HEK293 (cell line): Measurements from ENCODE around the gene NPRL2.
A peak's percentile ranks its signal among the peaks of the same experiment; 100 is the strongest.

ENCODE experiments used
- BCL11B ChIP-seq: fragments of 450-650 bp; formaldehyde crosslinking; IDR thresholded peaks from 2 replicates; pipeline ENCODE4 v1.5.1; 2016; ENCODE audit warnings: low read depth, missing biosample characterization, missing genetic modification characterization
- BCL6B ChIP-seq: fragments of 450-650 bp; formaldehyde crosslinking; IDR thresholded peaks from 2 replicates; pipeline ENCODE4 v1.5.1; 2017; ENCODE audit warnings: missing biosample characterization, missing genetic modification characterization
- FEZF1 ChIP-seq: fragments of 450-650 bp; formaldehyde crosslinking; IDR thresholded peaks from 2 replicates; pipeline ENCODE4 v1.5.1; 2016; ENCODE audit warnings: missing biosample characterization, missing genetic modification characterization
- HOXC10 ChIP-seq: sonication (generic); formaldehyde crosslinking; IDR thresholded peaks from 2 replicates; pipeline ENCODE4 v1.8.1; 2023; ENCODE audit warnings: mild to moderate bottlenecking, missing genetic modification reagents
- HOXD13 ChIP-seq: sonication (generic); formaldehyde crosslinking; IDR thresholded peaks from 2 replicates; pipeline ENCODE4 v1.8.0; 2022; ENCODE audit warnings: missing genetic modification reagents, borderline replicate concordance
- KLF16 ChIP-seq: fragments of 450-650 bp; formaldehyde crosslinking; IDR thresholded peaks from 2 replicates; pipeline ENCODE4 v1.5.1; 2017; ENCODE audit warnings: missing biosample characterization, missing genetic modification characterization
- KLF7 ChIP-seq: fragments of 450-650 bp; formaldehyde crosslinking; IDR thresholded peaks from 2 replicates; pipeline ENCODE4 v1.5.1; 2016; ENCODE audit warnings: missing biosample characterization, missing genetic modification characterization, borderline replicate concordance
- KLF9 ChIP-seq: fragments of 450-650 bp; formaldehyde crosslinking; IDR thresholded peaks from 2 replicates; pipeline ENCODE4 v1.5.1; 2016; ENCODE audit warnings: missing biosample characterization, missing genetic modification characterization, low read depth
- MYNN ChIP-seq: fragments of 450-650 bp; formaldehyde crosslinking; IDR thresholded peaks from 2 replicates; pipeline ENCODE4 v1.5.1; 2016; ENCODE audit warnings: missing biosample characterization, missing genetic modification characterization, borderline replicate concordance
- SP3 ChIP-seq: fragments of 450-650 bp; formaldehyde crosslinking; IDR thresholded peaks from 2 replicates; pipeline ENCODE4 v1.5.1; 2016; ENCODE audit warnings: missing biosample characterization, missing genetic modification characterization
- TSHZ1 ChIP-seq: fragments of 450-650 bp; formaldehyde crosslinking; IDR thresholded peaks from 2 replicates; pipeline ENCODE4 v1.5.1; 2016; ENCODE audit warnings: missing biosample characterization, missing genetic modification characterization, borderline replicate concordance
- YY2 ChIP-seq: fragments of 450-650 bp; formaldehyde crosslinking; IDR thresholded peaks from 2 replicates; pipeline ENCODE4 v1.5.1; 2016; ENCODE audit warnings: missing biosample characterization, missing genetic modification characterization
- ZBTB8A ChIP-seq: fragments of 450-650 bp; formaldehyde crosslinking; IDR thresholded peaks from 2 replicates; pipeline ENCODE4 v1.5.1; 2016; ENCODE audit warnings: missing biosample characterization, missing genetic modification characterization
- ZEB2 ChIP-seq: fragments of 450-650 bp; formaldehyde crosslinking; IDR thresholded peaks from 2 replicates; pipeline ENCODE4 v1.5.1; 2016; ENCODE audit warnings: missing biosample characterization, missing genetic modification characterization
- ZFP37 ChIP-seq: fragments of 450-650 bp; formaldehyde crosslinking; IDR thresholded peaks from 2 replicates; pipeline ENCODE4 v1.5.1; 2016; ENCODE audit warnings: missing biosample characterization, missing genetic modification characterization
- ZNF146 ChIP-seq: fragments of 450-650 bp; formaldehyde crosslinking; IDR thresholded peaks from 2 replicates; pipeline ENCODE4 v1.5.1; 2016; ENCODE audit warnings: missing biosample characterization, missing genetic modification characterization
- ZNF19 ChIP-seq: fragments of 450-650 bp; formaldehyde crosslinking; IDR thresholded peaks from 2 replicates; pipeline ENCODE4; 2016; ENCODE audit warnings: missing biosample characterization, missing genetic modification characterization, low read depth
- ZNF214 ChIP-seq: fragments of 450-650 bp; formaldehyde crosslinking; IDR thresholded peaks from 2 replicates; pipeline ENCODE4 v1.5.1; 2017; ENCODE audit warnings: missing biosample characterization, mild to moderate bottlenecking, missing genetic modification characterization, borderline replicate concordance
- ZNF274 ChIP-seq, 2 experiments: fragments of 200-500 bp in 1 of 2; fragments of 450-650 bp in 1 of 2; sonication (Bioruptor generic) in 1 of 2; formaldehyde crosslinking in 1 of 2; IDR thresholded peaks; 2 replicates each; pipeline versions ENCODE4 v1.5.1 to v1.6.1; 2014 to 2016; ENCODE audit warnings: borderline replicate concordance in 1 of 2, inconsistent platforms in 1 of 2, low read length in 1 of 2, missing biosample characterization in 1 of 2, missing genetic modification characterization in 1 of 2
- ZNF292 ChIP-seq: fragments of 450-650 bp; formaldehyde crosslinking; IDR thresholded peaks from 2 replicates; pipeline ENCODE4 v1.5.1; 2016; ENCODE audit warnings: low read depth, missing biosample characterization, missing genetic modification characterization, borderline replicate concordance
- ZNF37A ChIP-seq: fragments of 450-650 bp; IDR thresholded peaks from 2 replicates; pipeline ENCODE4 v1.5.1; 2018; ENCODE audit warnings: missing biosample characterization, missing genetic modification characterization
- ZNF404 ChIP-seq: fragments of 450-650 bp; formaldehyde crosslinking; IDR thresholded peaks from 2 replicates; pipeline ENCODE4 v1.5.1; 2017; ENCODE audit warnings: missing biosample characterization, missing genetic modification characterization
- ZNF423 ChIP-seq: fragments of 450-650 bp; formaldehyde crosslinking; IDR thresholded peaks from 2 replicates; pipeline ENCODE4 v1.5.1; 2016; ENCODE audit warnings: missing biosample characterization, missing genetic modification characterization
- ZNF426 ChIP-seq: fragments of 450-650 bp; formaldehyde crosslinking; IDR thresholded peaks from 2 replicates; pipeline ENCODE4 v1.5.1; 2017; ENCODE audit warnings: missing biosample characterization, missing genetic modification characterization, mild to moderate bottlenecking, inconsistent platforms, moderate library complexity
- ZNF473 ChIP-seq: fragments of 450-650 bp; formaldehyde crosslinking; IDR thresholded peaks from 2 replicates; pipeline ENCODE4 v1.5.1; 2017; ENCODE audit warnings: missing biosample characterization, missing genetic modification characterization
- ZNF514 ChIP-seq: fragments of 450-650 bp; formaldehyde crosslinking; IDR thresholded peaks from 2 replicates; pipeline ENCODE4 v1.5.1; 2016; ENCODE audit warnings: missing biosample characterization, missing genetic modification characterization
- ZNF549 ChIP-seq: fragments of 450-650 bp; IDR thresholded peaks from 2 replicates; pipeline ENCODE4 v1.5.1; 2018; ENCODE audit warnings: missing biosample characterization, missing genetic modification characterization, mild to moderate bottlenecking, inconsistent platforms, moderate library complexity
- ZNF571 ChIP-seq: fragments of 450-650 bp; formaldehyde crosslinking; IDR thresholded peaks from 2 replicates; pipeline ENCODE4 v1.5.0; 2017; ENCODE audit warnings: missing biosample characterization, missing genetic modification characterization
- ZNF654 ChIP-seq: fragments of 450-650 bp; formaldehyde crosslinking; IDR thresholded peaks from 2 replicates; pipeline ENCODE4 v1.5.1; 2016; ENCODE audit warnings: low read depth, missing biosample characterization, missing genetic modification characterization
- ZNF664 ChIP-seq: fragments of 450-650 bp; formaldehyde crosslinking; IDR thresholded peaks from 2 replicates; pipeline ENCODE4 v1.5.1; 2016; ENCODE audit warnings: missing biosample characterization, missing genetic modification characterization
- ZNF777 ChIP-seq: fragments of 450-650 bp; formaldehyde crosslinking; IDR thresholded peaks from 2 replicates; pipeline ENCODE4 v1.5.1; 2017; ENCODE audit warnings: missing biosample characterization, missing genetic modification characterization, borderline replicate concordance
- ZSCAN5A ChIP-seq: fragments of 450-650 bp; formaldehyde crosslinking; IDR thresholded peaks from 2 replicates; pipeline ENCODE4 v1.5.1; 2016; ENCODE audit warnings: missing biosample characterization, missing genetic modification characterization
- TF ChIP-seq, protein P1 (sequence below): fragments of 450-650 bp; formaldehyde crosslinking; IDR thresholded peaks from 2 replicates; pipeline ENCODE4 v1.5.1; 2017; ENCODE audit warnings: missing biosample characterization, mild to moderate bottlenecking, missing genetic modification characterization, moderate library complexity

NPRL2 gene

GRCh38 chr3:50358911-50359759 lies 8.6 kb upstream of the NPRL2 start, which contains the start of gene TMEM115 (continued):
- TF ChIP-seq TSHZ1 (tag by site-specific recombination) (no peak), ZEB2 (tag by site-specific recombination) (peak; percentile 48; the same call in 1 of the 2 replicates), ZNF654 (tag by site-specific recombination) (no peak), ZNF664 (tag by site-specific recombination) (no peak), ZNF571 (tag by site-specific recombination) (no peak), ZSCAN5A (tag by site-specific recombination) (no peak), ZBTB8A (tag by site-specific recombination) (peak; percentile 21; the same call in 1 of the 2 replicates), HOXC10 (CRISPR knock-in tag) (no peak), ZNF423 (tag by site-specific recombination) (no peak), YY2 (tag by site-specific recombination) (peak; percentile 44; the same call in 1 of the 2 replicates), FEZF1 (tag by site-specific recombination) (no peak), ZNF292 (tag by site-specific recombination) (no peak), ZFP37 (tag by site-specific recombination) (0 out of 2 replicates have a peak, but pooled peaks have one; percentile 52), ZNF274 (IDR thresholded peaks at IDR 0.05; ENCODE audit: low read length) (no peak), ZNF274 (tag by site-specific recombination; IDR thresholded peaks at IDR 0.05; ENCODE audit: borderline replicate concordance) (no peak), ZNF404 (no peak), SP3 (tag by site-specific recombination) (peak; percentile 90), ZNF426 (tag by site-specific recombination) (no peak), ZNF777 (0 out of 2 replicates have a peak, but pooled peaks have one; percentile 26), ZNF473 (tag by site-specific recombination) (no peak), BCL6B (tag by site-specific recombination) (no peak), ZNF214 (tag by site-specific recombination) (no peak), HOXD13 (CRISPR knock-in tag) (no peak), ZNF19 (tag by site-specific recombination) (no peak), KLF7 (tag by site-specific recombination) (peak; percentile 37; the same call in 1 of the 2 replicates), ZNF37A (tag by site-specific recombination) (no peak), KLF16 (tag by site-specific recombination) (peak; percentile 64; the same call in 1 of the 2 replicates), MYNN (tag by site-specific recombination) (no peak), ZNF514 (tag by site-specific recombination) (no peak), KLF9 (peak; percentile 50; the same call in 1 of the 2 replicates), BCL11B (tag by site-specific recombination) (peak; percentile 52; the same call in 1 of the 2 replicates), ZNF549 (no peak), ZNF146 (tag by site-specific recombination) (no peak)
- TF ChIP-seq, protein P1, sequence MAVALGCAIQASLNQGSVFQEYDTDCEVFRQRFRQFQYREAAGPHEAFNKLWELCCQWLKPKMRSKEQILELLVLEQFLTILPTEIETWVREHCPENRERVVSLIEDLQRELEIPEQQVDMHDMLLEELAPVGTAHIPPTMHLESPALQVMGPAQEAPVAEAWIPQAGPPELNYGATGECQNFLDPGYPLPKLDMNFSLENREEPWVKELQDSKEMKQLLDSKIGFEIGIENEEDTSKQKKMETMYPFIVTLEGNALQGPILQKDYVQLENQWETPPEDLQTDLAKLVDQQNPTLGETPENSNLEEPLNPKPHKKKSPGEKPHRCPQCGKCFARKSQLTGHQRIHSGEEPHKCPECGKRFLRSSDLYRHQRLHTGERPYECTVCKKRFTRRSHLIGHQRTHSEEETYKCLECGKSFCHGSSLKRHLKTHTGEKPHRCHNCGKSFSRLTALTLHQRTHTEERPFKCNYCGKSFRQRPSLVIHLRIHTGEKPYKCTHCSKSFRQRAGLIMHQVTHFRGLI (tag by site-specific recombination), result 0 out of 2 replicates have a peak, but pooled peaks have one; percentile 20
